Measurements from ENCODE around the gene LCN10. TPM values are rescaled to one million over a fixed set of nuclear protein-coding genes. Genes with fewer than 3 reads are reported as not detected.

The LCN10 gene
- total and polyA plus RNA-seq, 2 donors (not counting 3 experiments of a cell fraction or from before 2014, with no cell fraction given) = not detected

GRCh38 chr9:136693490-136694162, 49.1 kb downstream of the LCN10 start:
- H3K27me3 ChIP-seq (ENCODE audit: control insufficient read depth in 2 of 2, insufficient read depth in 2 of 2, low read length in 2 of 2) = no peaks in the 10 kb centered on the region
- H3K79me2 ChIP-seq (ENCODE audit: control insufficient read depth, insufficient read depth, low read length) = no peaks in the 10 kb centered on the region
- TF ChIP-seq FOS (IDR thresholded peaks at IDR 0.05; ENCODE audit: borderline replicate concordance, insufficient read depth, low read length) (peak; percentile 35), CTCF (IDR thresholded peaks at IDR 0.05; ENCODE audit: extremely low read depth in 1 of 2, insufficient read depth in 1 of 2, low read depth in 1 of 2, low read length in 2 of 2) (no peak)
- ChIA-PET CTCF (interaction anchor here (0.5 to 1.4 kb wide), 9 partner anchors 9 to 209 kb away, joined by 3 to 6 read pairs (median 3); no protein-coding TSS in a partner anchor), POLR2A (no interaction called here)
- DNase-seq (ENCODE audit: low read depth, low spot score) = peak; percentile 28
- dilution Hi-C loops (cut with MboI; ENCODE audit: extremely low pct_ligation_motif_present, low sequenced_read_pairs) = no loop called here
- no TSS peak for BruUV-seq (replicated peaks)
- no peaks in the 10 kb centered on the region for H3K36me3 ChIP-seq (ENCODE audit: control insufficient read depth in 2 of 2, extremely low read depth in 1 of 2, insufficient read depth in 2 of 2, low read length in 2 of 2)
- H3K9ac ChIP-seq (replicated peaks; ENCODE audit: extremely low read depth, insufficient read depth, low read length) = no peak overlapping the region
- no peaks in the 10 kb centered on the region for H3K9me3 ChIP-seq (replicated peaks; ENCODE audit: control insufficient read depth, insufficient read depth, low read length)
- H3K4me1 ChIP-seq (ENCODE audit: control insufficient read depth, extremely low read depth, insufficient read depth, low read length) = peaks cover 6% of the 10 kb centered on the region
- no peak overlapping the region for H3K27ac ChIP-seq (ENCODE audit: insufficient read depth, low read depth, low read length)
- no peaks in the 10 kb centered on the region for H3K9me1 ChIP-seq (replicated peaks; ENCODE audit: control insufficient read depth, extremely low read depth, insufficient read depth, low read length)
- H3K4me3 ChIP-seq (replicated peaks in 1 of 3; ENCODE audit: insufficient read depth in 1 of 3, low read depth in 1 of 3, low read length in 3 of 3) = no peak overlapping the region
- no peak for FAIRE-seq
- H2AFZ ChIP-seq (ENCODE audit: low read depth, low read length) = no peak overlapping the region
- H3K4me2 ChIP-seq (ENCODE audit: insufficient read depth, low read length) = no peak overlapping the region
- no peaks in the 10 kb centered on the region for H4K20me1 ChIP-seq (replicated peaks; ENCODE audit: control insufficient read depth, extremely low read depth, insufficient read depth, low read length)
- intact Hi-C loops (cut with micrococcal nuclease) = loop anchor here (1.0 kb wide), 1 partner anchor 208 kb away; no protein-coding TSS in a partner anchor

GRCh38 chr9:136693135-136693489, 49.6 kb downstream of the LCN10 start:
- no peak overlapping the region for H3K4me2 ChIP-seq (ENCODE audit: insufficient read depth, low read length)
- BruUV-seq (replicated peaks) = no TSS peak
- H2AFZ ChIP-seq (ENCODE audit: low read depth, low read length) = no peak overlapping the region
- dilution Hi-C loops (cut with MboI; ENCODE audit: extremely low pct_ligation_motif_present, low sequenced_read_pairs) = no loop called here
- H3K4me1 ChIP-seq (ENCODE audit: control insufficient read depth, extremely low read depth, insufficient read depth, low read length) = peaks cover 6% of the 10 kb centered on the region
- H3K9me3 ChIP-seq (replicated peaks; ENCODE audit: control insufficient read depth, insufficient read depth, low read length) = no peaks in the 10 kb centered on the region
- FAIRE-seq (no peak), DNase-seq (ENCODE audit: low read depth, low spot score) (no peak)
- H4K20me1 ChIP-seq (replicated peaks; ENCODE audit: control insufficient read depth, extremely low read depth, insufficient read depth, low read length) = no peaks in the 10 kb centered on the region
- H3K9me1 ChIP-seq (replicated peaks; ENCODE audit: control insufficient read depth, extremely low read depth, insufficient read depth, low read length) = no peaks in the 10 kb centered on the region
- no peaks in the 10 kb centered on the region for H3K27me3 ChIP-seq (ENCODE audit: control insufficient read depth in 2 of 2, insufficient read depth in 2 of 2, low read length in 2 of 2)
- no peak overlapping the region for H3K27ac ChIP-seq (ENCODE audit: insufficient read depth, low read depth, low read length)
- no peaks in the 10 kb centered on the region for H3K36me3 ChIP-seq (ENCODE audit: control insufficient read depth in 2 of 2, extremely low read depth in 1 of 2, insufficient read depth in 2 of 2, low read length in 2 of 2)
- ChIA-PET CTCF (interaction anchor here (0.7 to 1.4 kb wide), 8 partner anchors 10 to 208 kb away, joined by 3 to 6 read pairs (median 3); no protein-coding TSS in a partner anchor), POLR2A (no interaction called here)
- no peaks in the 10 kb centered on the region for H3K79me2 ChIP-seq (ENCODE audit: control insufficient read depth, insufficient read depth, low read length)
- intact Hi-C loops (cut with micrococcal nuclease) = no loop called here
- no peak for TF ChIP-seq MYC (IDR thresholded peaks at IDR 0.05; ENCODE audit: low read depth, low read length)
- TF ChIP-seq GATA2 (IDR thresholded peaks at IDR 0.05; ENCODE audit: insufficient read depth, insufficient read length, low read depth, low read length) = no peak
- no peak for TF ChIP-seq POLR2A (IDR thresholded peaks at IDR 0.05; ENCODE audit: low read depth, low read length)
- TF ChIP-seq CTCF (IDR thresholded peaks at IDR 0.05; ENCODE audit: extremely low read depth in 1 of 2, insufficient read depth in 1 of 2, low read depth in 1 of 2, low read length in 2 of 2) = no peak
- no peak for TF ChIP-seq MAX (IDR thresholded peaks at IDR 0.05; ENCODE audit: insufficient read depth, insufficient read length)
- no peak for TF ChIP-seq FOS (IDR thresholded peaks at IDR 0.05; ENCODE audit: borderline replicate concordance, insufficient read depth, low read length)
- TF ChIP-seq JUN (IDR thresholded peaks at IDR 0.05; ENCODE audit: borderline replicate concordance, insufficient read depth, insufficient read length, low read depth) = no peak
- TF ChIP-seq EZH2 (IDR thresholded peaks at IDR 0.05; ENCODE audit: borderline replicate concordance, low read depth, low read length, severe bottlenecking) = no peak
- TF ChIP-seq POLR2AphosphoS5 (IDR thresholded peaks at IDR 0.05; ENCODE audit: insufficient read depth, low read depth, low read length) = no peak
- no peak overlapping the region for H3K4me3 ChIP-seq (replicated peaks in 1 of 3; ENCODE audit: insufficient read depth in 1 of 3, low read depth in 1 of 3, low read length in 3 of 3)
- H3K9ac ChIP-seq (replicated peaks; ENCODE audit: extremely low read depth, insufficient read depth, low read length) = no peak overlapping the region
